K562 (cell line): ENCODE data around the gene CCDC97. TPM values are rescaled to one million over a fixed set of nuclear protein-coding genes. Genes with fewer than 3 reads are reported as not detected.
A peak's percentile ranks its signal among the peaks of the same experiment; 100 is the strongest.

Experiments
- ARID1B ChIP-seq: fragments of 450-650 bp; IDR thresholded peaks from 2 replicates; pipeline ENCODE4 v1.6.1; 2016; ENCODE audit warnings: antibody characterized with exemption, mild to moderate bottlenecking, inconsistent platforms
- CBFB ChIP-seq: sonication (generic); formaldehyde crosslinking; IDR thresholded peaks from 2 replicates; pipeline ENCODE4 v1.4.0; 2020; ENCODE audit warnings: mild to moderate bottlenecking, missing genetic modification reagents
- HDAC1 ChIP-seq, 2 experiments: fragments of 450-650 bp; IDR thresholded peaks; 2 replicates each; pipeline ENCODE4 v1.6.1; 2016 to 2017; ENCODE audit warnings: inconsistent platforms in 1 of 2, mild to moderate bottlenecking in 1 of 2, moderate library complexity in 1 of 2
- MAZ ChIP-seq, 2 experiments: fragments of 450-650 bp in 1 of 2; sonication (generic) in 1 of 2; formaldehyde crosslinking; IDR thresholded peaks in 1 of 2; conservative IDR thresholded peaks in 1 of 2; 2 replicates each; pipeline versions ENCODE4 v1.4.0 to v1.5.0; 2020; ENCODE audit warnings: mild to moderate bottlenecking in 1 of 2, missing genetic modification reagents in 1 of 2
- MYNN ChIP-seq, 2 experiments: sonication (generic); formaldehyde crosslinking in 1 of 2; IDR thresholded peaks; 2 replicates each; pipeline versions ENCODE4 v1.5.0 to v1.6.1; 2016 to 2020; ENCODE audit warnings: antibody characterized with exemption in 1 of 2, missing genetic modification reagents in 1 of 2
- NFXL1 ChIP-seq: fragments of 450-650 bp; formaldehyde crosslinking; IDR thresholded peaks from 2 replicates; pipeline ENCODE4 v1.4.0; 2021; ENCODE audit warnings: mild to moderate bottlenecking
- NR4A1 ChIP-seq, 2 experiments: fragments of 250-450 bp in 1 of 2; fragments of 450-650 bp in 1 of 2; sonication (Bioruptor Pico) in 1 of 2; IDR thresholded peaks; 2 replicates each; pipeline versions ENCODE4 v1.4.0 to v1.6.1; 2016 to 2020; ENCODE audit warnings: mild to moderate bottlenecking in 2 of 2, missing compliant biosample characterization in 1 of 2, missing genetic modification characterization in 1 of 2, moderate library complexity in 1 of 2
- PRDM10 ChIP-seq: fragments of 450-650 bp; IDR thresholded peaks from 2 replicates; pipeline ENCODE4 v1.6.1; 2018; ENCODE audit not compliant: partially characterized antibody
- RBM14 ChIP-seq: fragments of 200-400 bp; formaldehyde crosslinking; IDR thresholded peaks from 2 replicates; pipeline ENCODE4 v1.6.1; 2018; ENCODE audit warnings: low read depth, mild to moderate bottlenecking, low read length, moderate library complexity, borderline replicate concordance; ENCODE audit not compliant: insufficient read depth
- RBM22 ChIP-seq: fragments of 200-400 bp; formaldehyde crosslinking; IDR thresholded peaks from 2 replicates; pipeline ENCODE4 v1.6.1; 2018; ENCODE audit warnings: low read length, low read depth; ENCODE audit not compliant: poor library complexity, severe bottlenecking
- SNAPC5 ChIP-seq: fragments of 250-450 bp; sonication (Bioruptor Pico); IDR thresholded peaks from 2 replicates; pipeline ENCODE4 v1.8.0; 2021; ENCODE audit warnings: moderate library complexity, mild to moderate bottlenecking, inconsistent platforms
- ZBTB5 ChIP-seq: fragments of 450-650 bp; IDR thresholded peaks from 2 replicates; pipeline ENCODE4 v1.6.1; 2017; ENCODE audit warnings: antibody characterized with exemption
- ZNF316 ChIP-seq: fragments of 450-650 bp; IDR thresholded peaks from 2 replicates; pipeline ENCODE4 v1.6.1; 2016
- polyA plus RNA-seq, 8 experiments: library from polyadenylated mRNA; depleted of rRNA in 4 of 8; stranded (reverse) in 5 of 8; unstranded in 3 of 8; fragments of >200 nt; fragmentation: Nextera tagmentation in 2 of 8; fragmentation: Illumina TruSeq in 1 of 8; extraction: Ambion mirVana in 2 of 8; extraction: Trizol in 1 of 8; gene quantifications; 2 replicates each; pipeline versions ENCODE4 v1.2.1 to v1.2.3, GENCODE V29; 2011 to 2014; ENCODE audit warnings: inconsistent platforms in 1 of 8, missing spikeins in 1 of 8
- total RNA-seq, 7 experiments: library from RNA; depleted of rRNA in 6 of 7; stranded (reverse); fragments of >200 nt in 6 of 7; fragmentation: Illumina TruSeq in 2 of 7; extraction: Trizol in 2 of 7; gene quantifications; 2 replicates each; pipeline versions ENCODE4 v1.2.1 to v1.2.3, GENCODE V29; 2011 to 2021; ENCODE audit warnings: low replicate concordance in 1 of 7
- TF ChIP-seq, protein P1 (sequence below): fragments of 450-650 bp; IDR thresholded peaks from 2 replicates; pipeline ENCODE4 v1.6.1; 2014; ENCODE audit warnings: low read depth, mild to moderate bottlenecking, moderate library complexity, borderline replicate concordance
- TF ChIP-seq, protein P2 (sequence below), 2 experiments: fragments of 200-800 bp in 1 of 2; sonication (Bioruptor generic) in 1 of 2; sonication (generic) in 1 of 2; formaldehyde crosslinking in 1 of 2; IDR thresholded peaks in 1 of 2; conservative IDR thresholded peaks in 1 of 2; 2 replicates each; pipeline versions ENCODE4 v1.5.0 to v1.6.1; 2016 to 2020; ENCODE audit warnings: missing compliant biosample characterization in 1 of 2, missing genetic modification characterization in 1 of 2, missing genetic modification reagents in 1 of 2

The CCDC97 gene
- total and polyA plus RNA-seq, 9 of the 15 experiments (the other 6 are each of a cell fraction or from before 2014, with no cell fraction given): 0.60 to 16.5 (median 7.0) TPM

- TF ChIP-seq PRDM10 (peak; percentile 20), RBM14 (no peak), HDAC1 (IDR thresholded peaks at IDR 0.05) (peak in 1 of 2 experiments; percentile 80; a peak in 2 of 4 replicates), ZBTB5 (no peak), MYNN (IDR thresholded peaks at IDR 0.05) (no peak; the same call in 1 of the 2 replicates), MYNN (CRISPR knock-in tag; IDR thresholded peaks at IDR 0.05) (no peak), ZNF316 (peak; percentile 73), NR4A1 (CRISPR knock-in tag; IDR thresholded peaks at IDR 0.05) (no peak), NR4A1 (tag; IDR thresholded peaks at IDR 0.05) (peak; percentile 72; the same call in 1 of the 2 replicates), NFXL1 (CRISPR knock-in tag) (no peak), CBFB (CRISPR knock-in tag) (no peak), RBM22 (no peak), SNAPC5 (CRISPR knock-in tag) (no peak), MAZ (CRISPR knock-in tag; conservative IDR thresholded peaks at IDR 0.05 in 1 of 2, IDR thresholded peaks at IDR 0.05 in 1 of 2) (no peak), ARID1B (peak; percentile 89)
- TF ChIP-seq, protein P1, sequence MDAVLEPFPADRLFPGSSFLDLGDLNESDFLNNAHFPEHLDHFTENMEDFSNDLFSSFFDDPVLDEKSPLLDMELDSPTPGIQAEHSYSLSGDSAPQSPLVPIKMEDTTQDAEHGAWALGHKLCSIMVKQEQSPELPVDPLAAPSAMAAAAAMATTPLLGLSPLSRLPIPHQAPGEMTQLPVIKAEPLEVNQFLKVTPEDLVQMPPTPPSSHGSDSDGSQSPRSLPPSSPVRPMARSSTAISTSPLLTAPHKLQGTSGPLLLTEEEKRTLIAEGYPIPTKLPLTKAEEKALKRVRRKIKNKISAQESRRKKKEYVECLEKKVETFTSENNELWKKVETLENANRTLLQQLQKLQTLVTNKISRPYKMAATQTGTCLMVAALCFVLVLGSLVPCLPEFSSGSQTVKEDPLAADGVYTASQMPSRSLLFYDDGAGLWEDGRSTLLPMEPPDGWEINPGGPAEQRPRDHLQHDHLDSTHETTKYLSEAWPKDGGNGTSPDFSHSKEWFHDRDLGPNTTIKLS: peak; percentile 61; the same call in 1 of the 2 replicates
- TF ChIP-seq, protein P2, sequence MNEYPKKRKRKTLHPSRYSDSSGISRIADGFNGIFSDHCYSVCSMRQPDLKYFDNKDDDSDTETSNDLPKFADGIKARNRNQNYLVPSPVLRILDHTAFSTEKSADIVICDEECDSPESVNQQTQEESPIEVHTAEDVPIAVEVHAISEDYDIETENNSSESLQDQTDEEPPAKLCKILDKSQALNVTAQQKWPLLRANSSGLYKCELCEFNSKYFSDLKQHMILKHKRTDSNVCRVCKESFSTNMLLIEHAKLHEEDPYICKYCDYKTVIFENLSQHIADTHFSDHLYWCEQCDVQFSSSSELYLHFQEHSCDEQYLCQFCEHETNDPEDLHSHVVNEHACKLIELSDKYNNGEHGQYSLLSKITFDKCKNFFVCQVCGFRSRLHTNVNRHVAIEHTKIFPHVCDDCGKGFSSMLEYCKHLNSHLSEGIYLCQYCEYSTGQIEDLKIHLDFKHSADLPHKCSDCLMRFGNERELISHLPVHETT (CRISPR knock-in tag; conservative IDR thresholded peaks at IDR 0.05 in 1 of 2, IDR thresholded peaks at IDR 0.05 in 1 of 2): peak in 1 of 2 experiments; percentile 78; a peak in 2 of 4 replicates
Observed at GRCh38 chr19:41367848-41368301, 57.9 kb downstream of the CCDC97 start (continued).
